K562 (cell line): ENCODE results near the gene GTF2I. TPM values are rescaled to one million over a fixed set of nuclear protein-coding genes. Genes with fewer than 3 reads are reported as not detected.

Experiments used
- CC2D1A ChIP-seq: fragments of 450-650 bp; IDR thresholded peaks from 2 replicates; pipeline ENCODE4 v1.6.1; 2017; ENCODE audit warnings: mild to moderate bottlenecking
- CCNT2 ChIP-seq: IDR thresholded peaks from 2 replicates; pipeline ENCODE4 v1.6.1; 2011; ENCODE audit warnings: borderline replicate concordance, low read depth, mild to moderate bottlenecking, moderate library complexity, mixed read lengths, low read length; ENCODE audit not compliant: insufficient read length; ENCODE audit errors: extremely low read depth
- FOSL1 ChIP-seq: fragments of 200-800 bp; sonication (Bioruptor generic); conservative IDR thresholded peaks from 2 replicates; pipeline ENCODE4 v1.6.1; 2016; ENCODE audit warnings: missing genetic modification characterization, missing compliant biosample characterization
- MAFG ChIP-seq: fragments of 450-650 bp; conservative IDR thresholded peaks from 2 replicates; pipeline ENCODE4 v1.6.1; 2016; ENCODE audit warnings: missing genetic modification characterization, missing compliant biosample characterization
- NBN ChIP-seq: fragments of 450-650 bp; IDR thresholded peaks from 2 replicates; pipeline ENCODE4 v1.6.1; 2016; ENCODE audit warnings: low read depth, mild to moderate bottlenecking
- NFATC3 ChIP-seq: fragments of 450-650 bp; IDR thresholded peaks from 2 replicates; pipeline ENCODE4 v1.6.1; 2017; ENCODE audit warnings: mild to moderate bottlenecking
- PCBP2 ChIP-seq: fragments of 200-400 bp; formaldehyde crosslinking; IDR thresholded peaks from 2 replicates; pipeline ENCODE4 v1.6.1; 2018; ENCODE audit warnings: low read length, low read depth, mild to moderate bottlenecking, moderate library complexity; ENCODE audit not compliant: poor library complexity, severe bottlenecking
- PHF21A ChIP-seq: fragments of 450-650 bp; IDR thresholded peaks from 2 replicates; pipeline ENCODE4 v1.6.1; 2017; ENCODE audit warnings: low read depth, borderline replicate concordance
- RBFOX2 ChIP-seq: fragments of 200-400 bp; formaldehyde crosslinking; IDR thresholded peaks from 2 replicates; pipeline ENCODE4 v1.6.1; 2017; ENCODE audit warnings: low read depth, mild to moderate bottlenecking, low read length, moderate library complexity
- ZKSCAN1 ChIP-seq: fragments of 150-350 bp; IDR thresholded peaks from 2 replicates; pipeline ENCODE4 v1.6.1; 2016; ENCODE audit warnings: low read depth, low read length
- ZNF175 ChIP-seq: fragments of 200-800 bp; sonication (Bioruptor generic); IDR thresholded peaks from 2 replicates; pipeline ENCODE4 v1.6.1; 2016; ENCODE audit warnings: low read depth, mild to moderate bottlenecking, missing genetic modification characterization, missing compliant biosample characterization
- ZNF23 ChIP-seq: fragments of 250-450 bp; sonication (Bioruptor Pico); IDR thresholded peaks from 2 replicates; pipeline ENCODE4 v1.4.0; 2020; ENCODE audit warnings: mild to moderate bottlenecking
- ZNF584 ChIP-seq: fragments of 200-800 bp; sonication (Bioruptor generic); IDR thresholded peaks from 2 replicates; pipeline ENCODE4 v1.6.1; 2016; ENCODE audit warnings: low read depth, mild to moderate bottlenecking, missing genetic modification characterization, missing compliant biosample characterization
- ZNF766 ChIP-seq: fragments of 200-800 bp; sonication (Bioruptor generic); conservative IDR thresholded peaks from 2 replicates; pipeline ENCODE4 v1.6.1; 2016; ENCODE audit warnings: missing genetic modification characterization, missing compliant biosample characterization
- polyA plus RNA-seq, 8 experiments: library from polyadenylated mRNA; depleted of rRNA in 4 of 8; stranded (reverse) in 5 of 8; unstranded in 3 of 8; fragments of >200 nt; fragmentation: Nextera tagmentation in 2 of 8; fragmentation: Illumina TruSeq in 1 of 8; extraction: Ambion mirVana in 2 of 8; extraction: Trizol in 1 of 8; gene quantifications; 2 replicates each; pipeline versions ENCODE4 v1.2.1 to v1.2.3, GENCODE V29; 2011 to 2014; ENCODE audit warnings: inconsistent platforms in 1 of 8, missing spikeins in 1 of 8
- total RNA-seq, 7 experiments: library from RNA; depleted of rRNA in 6 of 7; stranded (reverse); fragments of >200 nt in 6 of 7; fragmentation: Illumina TruSeq in 2 of 7; extraction: Trizol in 2 of 7; gene quantifications; 2 replicates each; pipeline versions ENCODE4 v1.2.1 to v1.2.3, GENCODE V29; 2011 to 2021; ENCODE audit warnings: low replicate concordance in 1 of 7
- TF ChIP-seq, protein P1 (sequence below): fragments of 450-650 bp; formaldehyde crosslinking; IDR thresholded peaks from 2 replicates; pipeline ENCODE4 v1.4.0; 2020; ENCODE audit warnings: mild to moderate bottlenecking
- TF ChIP-seq, protein P2 (sequence below): fragments of 250-450 bp; sonication (Bioruptor Pico); IDR thresholded peaks from 2 replicates; pipeline ENCODE4 v1.8.0; 2021; ENCODE audit warnings: moderate library complexity, mild to moderate bottlenecking, inconsistent platforms
- TF ChIP-seq, protein P3 (sequence below): fragments of 450-650 bp; IDR thresholded peaks from 2 replicates; pipeline ENCODE4 v1.6.1; 2016; ENCODE audit warnings: low read depth, mild to moderate bottlenecking, moderate library complexity
- TF ChIP-seq, protein P4 (sequence below): fragments of 200-400 bp; formaldehyde crosslinking; IDR thresholded peaks from 2 replicates; pipeline ENCODE4 v1.6.1; 2017; ENCODE audit warnings: mild to moderate bottlenecking, low read depth, low read length, moderate library complexity
- TF ChIP-seq, protein P5 (sequence below): fragments of 450-650 bp; IDR thresholded peaks from 2 replicates; pipeline ENCODE4 v1.6.1; 2016

The GTF2I gene
- total and polyA plus RNA-seq, 9 of the 15 experiments (the other 6 are each of a cell fraction or from before 2014, with no cell fraction given) = 8.4 to 161 (median 90.0) TPM

DNA sequence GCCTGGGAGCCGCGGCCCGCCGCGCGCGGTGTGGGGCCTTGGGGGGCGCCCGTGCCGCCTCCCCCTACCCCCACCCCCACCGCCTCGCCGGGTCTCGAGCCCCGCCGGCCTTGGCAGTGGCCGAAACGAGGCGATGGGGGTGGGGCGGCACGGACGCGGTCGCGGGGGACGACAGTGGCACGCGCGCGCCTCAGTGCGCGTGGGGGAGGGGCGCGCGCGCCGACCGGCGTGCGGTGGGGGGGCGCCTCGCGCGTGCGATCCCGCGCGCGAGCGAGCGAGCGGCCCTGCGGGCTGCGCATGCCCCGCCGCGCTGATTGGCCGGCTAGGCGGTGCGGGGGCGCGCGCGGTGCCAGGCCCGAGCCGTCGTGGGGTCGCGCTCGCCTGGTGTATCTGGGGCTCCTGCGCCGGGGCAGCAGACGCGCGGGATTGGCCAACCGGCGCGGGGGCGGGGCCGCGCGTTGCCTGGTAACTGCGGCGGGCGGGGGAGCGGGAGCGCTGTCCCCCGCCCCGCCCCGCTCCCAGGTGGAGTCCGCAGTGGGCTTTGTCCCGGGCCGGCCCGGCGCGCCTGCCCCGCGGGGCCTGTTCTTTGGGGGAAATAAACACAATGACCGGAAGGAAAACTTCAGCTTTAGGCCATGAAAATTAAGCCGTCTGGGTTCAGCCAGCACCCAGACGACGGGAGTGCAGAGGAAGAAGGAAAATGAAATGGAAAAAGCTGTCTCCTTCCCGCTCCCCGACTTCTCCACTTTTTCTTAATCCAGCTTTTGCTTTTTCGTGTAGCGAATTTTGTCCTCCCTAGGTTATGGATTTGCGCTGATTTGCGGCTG is 873 bp downstream of the GTF2I start (continued):
- TF ChIP-seq, protein P1, sequence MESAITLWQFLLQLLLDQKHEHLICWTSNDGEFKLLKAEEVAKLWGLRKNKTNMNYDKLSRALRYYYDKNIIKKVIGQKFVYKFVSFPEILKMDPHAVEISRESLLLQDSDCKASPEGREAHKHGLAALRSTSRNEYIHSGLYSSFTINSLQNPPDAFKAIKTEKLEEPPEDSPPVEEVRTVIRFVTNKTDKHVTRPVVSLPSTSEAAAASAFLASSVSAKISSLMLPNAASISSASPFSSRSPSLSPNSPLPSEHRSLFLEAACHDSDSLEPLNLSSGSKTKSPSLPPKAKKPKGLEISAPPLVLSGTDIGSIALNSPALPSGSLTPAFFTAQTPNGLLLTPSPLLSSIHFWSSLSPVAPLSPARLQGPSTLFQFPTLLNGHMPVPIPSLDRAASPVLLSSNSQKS (CRISPR knock-in tag) = no peak
- no peak for TF ChIP-seq CC2D1A
- TF ChIP-seq NFATC3 = no peak
- TF ChIP-seq ZNF766 (CRISPR knock-in tag) = peak; percentile 96
- TF ChIP-seq CCNT2 = no peak
- TF ChIP-seq ZNF175 = peak; percentile 63
- TF ChIP-seq PCBP2 = no peak
- TF ChIP-seq, protein P2, sequence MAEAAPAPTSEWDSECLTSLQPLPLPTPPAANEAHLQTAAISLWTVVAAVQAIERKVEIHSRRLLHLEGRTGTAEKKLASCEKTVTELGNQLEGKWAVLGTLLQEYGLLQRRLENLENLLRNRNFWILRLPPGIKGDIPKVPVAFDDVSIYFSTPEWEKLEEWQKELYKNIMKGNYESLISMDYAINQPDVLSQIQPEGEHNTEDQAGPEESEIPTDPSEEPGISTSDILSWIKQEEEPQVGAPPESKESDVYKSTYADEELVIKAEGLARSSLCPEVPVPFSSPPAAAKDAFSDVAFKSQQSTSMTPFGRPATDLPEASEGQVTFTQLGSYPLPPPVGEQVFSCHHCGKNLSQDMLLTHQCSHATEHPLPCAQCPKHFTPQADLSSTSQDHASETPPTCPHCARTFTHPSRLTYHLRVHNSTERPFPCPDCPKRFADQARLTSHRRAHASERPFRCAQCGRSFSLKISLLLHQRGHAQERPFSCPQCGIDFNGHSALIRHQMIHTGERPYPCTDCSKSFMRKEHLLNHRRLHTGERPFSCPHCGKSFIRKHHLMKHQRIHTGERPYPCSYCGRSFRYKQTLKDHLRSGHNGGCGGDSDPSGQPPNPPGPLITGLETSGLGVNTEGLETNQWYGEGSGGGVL (CRISPR knock-in tag) = no peak
- TF ChIP-seq FOSL1 = peak; percentile 55
- TF ChIP-seq, protein P3, sequence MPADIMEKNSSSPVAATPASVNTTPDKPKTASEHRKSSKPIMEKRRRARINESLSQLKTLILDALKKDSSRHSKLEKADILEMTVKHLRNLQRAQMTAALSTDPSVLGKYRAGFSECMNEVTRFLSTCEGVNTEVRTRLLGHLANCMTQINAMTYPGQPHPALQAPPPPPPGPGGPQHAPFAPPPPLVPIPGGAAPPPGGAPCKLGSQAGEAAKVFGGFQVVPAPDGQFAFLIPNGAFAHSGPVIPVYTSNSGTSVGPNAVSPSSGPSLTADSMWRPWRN = no peak
- no peak for TF ChIP-seq MAFG (tag)
- TF ChIP-seq, protein P4, sequence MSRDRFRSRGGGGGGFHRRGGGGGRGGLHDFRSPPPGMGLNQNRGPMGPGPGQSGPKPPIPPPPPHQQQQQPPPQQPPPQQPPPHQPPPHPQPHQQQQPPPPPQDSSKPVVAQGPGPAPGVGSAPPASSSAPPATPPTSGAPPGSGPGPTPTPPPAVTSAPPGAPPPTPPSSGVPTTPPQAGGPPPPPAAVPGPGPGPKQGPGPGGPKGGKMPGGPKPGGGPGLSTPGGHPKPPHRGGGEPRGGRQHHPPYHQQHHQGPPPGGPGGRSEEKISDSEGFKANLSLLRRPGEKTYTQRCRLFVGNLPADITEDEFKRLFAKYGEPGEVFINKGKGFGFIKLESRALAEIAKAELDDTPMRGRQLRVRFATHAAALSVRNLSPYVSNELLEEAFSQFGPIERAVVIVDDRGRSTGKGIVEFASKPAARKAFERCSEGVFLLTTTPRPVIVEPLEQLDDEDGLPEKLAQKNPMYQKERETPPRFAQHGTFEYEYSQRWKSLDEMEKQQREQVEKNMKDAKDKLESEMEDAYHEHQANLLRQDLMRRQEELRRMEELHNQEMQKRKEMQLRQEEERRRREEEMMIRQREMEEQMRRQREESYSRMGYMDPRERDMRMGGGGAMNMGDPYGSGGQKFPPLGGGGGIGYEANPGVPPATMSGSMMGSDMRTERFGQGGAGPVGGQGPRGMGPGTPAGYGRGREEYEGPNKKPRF = no peak
- no peak for TF ChIP-seq RBFOX2
- TF ChIP-seq NBN = no peak
- no peak for TF ChIP-seq ZNF23 (CRISPR knock-in tag)
- TF ChIP-seq ZNF584 (CRISPR knock-in tag) = no peak
- TF ChIP-seq, protein P5, sequence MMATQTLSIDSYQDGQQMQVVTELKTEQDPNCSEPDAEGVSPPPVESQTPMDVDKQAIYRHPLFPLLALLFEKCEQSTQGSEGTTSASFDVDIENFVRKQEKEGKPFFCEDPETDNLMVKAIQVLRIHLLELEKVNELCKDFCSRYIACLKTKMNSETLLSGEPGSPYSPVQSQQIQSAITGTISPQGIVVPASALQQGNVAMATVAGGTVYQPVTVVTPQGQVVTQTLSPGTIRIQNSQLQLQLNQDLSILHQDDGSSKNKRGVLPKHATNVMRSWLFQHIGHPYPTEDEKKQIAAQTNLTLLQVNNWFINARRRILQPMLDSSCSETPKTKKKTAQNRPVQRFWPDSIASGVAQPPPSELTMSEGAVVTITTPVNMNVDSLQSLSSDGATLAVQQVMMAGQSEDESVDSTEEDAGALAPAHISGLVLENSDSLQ = no peak
- TF ChIP-seq PHF21A = no peak
- TF ChIP-seq ZKSCAN1 = peak; percentile 3; the same call in 1 of the 2 replicates
